GM21528 (cell line): Measurements from ENCODE around the gene GRK5.
"Not testable (repeated sequence)": the region's sequence is repeated elsewhere in the genome, so short reads cannot be mapped to it uniquely, and the experiment has no call there.

Experiments used
- ATAC-seq: cut with Tn5 transposase; IDR thresholded peaks from one replicate; pipeline ENCODE4 v1.9.1; 2021; ENCODE audit warnings: mild to moderate bottlenecking, moderate library complexity; ENCODE audit not compliant: unreplicated experiment, low FRiP score

Gene GRK5

GRCh38 chr10:119425102-119425880, 217.9 kb downstream of the GRK5 start:
- ATAC-seq, result no peak

- ATAC-seq, result no peak
Measured at GRCh38 chr10:119425881-119426170, 218.5 kb downstream of the GRK5 start.

GRCh38 chr10:119426699-119427098, 219.3 kb downstream of the GRK5 start:
- no peak for ATAC-seq

- no peak for ATAC-seq
Measured at GRCh38 chr10:119427263-119427864, 220.0 kb downstream of the GRK5 start.

- ATAC-seq, result no peak
Measured at GRCh38 chr10:119428789-119429188, 221.4 kb downstream of the GRK5 start.

- ATAC-seq, result no peak
Measured at GRCh38 chr10:119429771-119430170, 222.4 kb downstream of the GRK5 start.

GRCh38 chr10:119431034-119431772, 223.8 kb downstream of the GRK5 start:
- no peak for ATAC-seq

- no peak for ATAC-seq
Measured at GRCh38 chr10:119431773-119432135, 224.4 kb downstream of the GRK5 start.

GRCh38 chr10:119434942-119435341, 227.6 kb downstream of the GRK5 start:
- not testable (repeated sequence) for ATAC-seq

- no peak for ATAC-seq
Measured at GRCh38 chr10:119438717-119439116, 231.3 kb downstream of the GRK5 start.

GRCh38 chr10:119439922-119440321, 232.6 kb downstream of the GRK5 start:
- ATAC-seq, result no peak

GRCh38 chr10:119441151-119441821, 233.9 kb downstream of the GRK5 start:
- ATAC-seq, result no peak

- ATAC-seq, result no peak
Measured at GRCh38 chr10:119441921-119442757, 234.8 kb downstream of the GRK5 start.

- no peak for ATAC-seq
Measured at GRCh38 chr10:119442758-119443060, 235.3 kb downstream of the GRK5 start.

- no peak for ATAC-seq
Measured at GRCh38 chr10:119443441-119443840, 236.1 kb downstream of the GRK5 start.

GRCh38 chr10:119443970-119444660, 236.7 kb downstream of the GRK5 start:
- ATAC-seq, result no peak

- no peak for ATAC-seq
Measured at GRCh38 chr10:119444866-119445265, 237.5 kb downstream of the GRK5 start.

GRCh38 chr10:119445311-119445934, 238.1 kb downstream of the GRK5 start:
- ATAC-seq, result no peak

- no peak for ATAC-seq
Measured at GRCh38 chr10:119445935-119446317, 238.6 kb downstream of the GRK5 start.
